ENCODE data around the gene MRPL41. TPM values are rescaled to one million over a fixed set of nuclear protein-coding genes. Genes with fewer than 3 reads are reported as not detected.

Gene MRPL41
- polyA plus RNA-seq, 2 of the 4 experiments (the other 2 are of a cell fraction): 19.7 to 54.4 TPM

- Histone ChIP-seq H3K4me1 (no peaks in the 10 kb centered on the region), H3K4me3 (no peak overlapping the region), H3K9me3 (no peaks in the 10 kb centered on the region), H3K27ac (no peak overlapping the region), H3K4me2 (no peak overlapping the region)
- TF ChIP-seq CHD4 (IDR thresholded peaks at IDR 0.05; ENCODE audit: borderline replicate concordance): no peak
- no peak for TF ChIP-seq CEBPB (IDR thresholded peaks at IDR 0.05)
- no peak for TF ChIP-seq RFX5 (IDR thresholded peaks at IDR 0.05)
- no peak for TF ChIP-seq JUN (IDR thresholded peaks at IDR 0.05)
- TF ChIP-seq, protein P1, sequence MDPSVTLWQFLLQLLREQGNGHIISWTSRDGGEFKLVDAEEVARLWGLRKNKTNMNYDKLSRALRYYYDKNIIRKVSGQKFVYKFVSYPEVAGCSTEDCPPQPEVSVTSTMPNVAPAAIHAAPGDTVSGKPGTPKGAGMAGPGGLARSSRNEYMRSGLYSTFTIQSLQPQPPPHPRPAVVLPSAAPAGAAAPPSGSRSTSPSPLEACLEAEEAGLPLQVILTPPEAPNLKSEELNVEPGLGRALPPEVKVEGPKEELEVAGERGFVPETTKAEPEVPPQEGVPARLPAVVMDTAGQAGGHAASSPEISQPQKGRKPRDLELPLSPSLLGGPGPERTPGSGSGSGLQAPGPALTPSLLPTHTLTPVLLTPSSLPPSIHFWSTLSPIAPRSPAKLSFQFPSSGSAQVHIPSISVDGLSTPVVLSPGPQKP (IDR thresholded peaks at IDR 0.05; ENCODE audit: low read depth, low read length): no peak
- TF ChIP-seq, protein P2, sequence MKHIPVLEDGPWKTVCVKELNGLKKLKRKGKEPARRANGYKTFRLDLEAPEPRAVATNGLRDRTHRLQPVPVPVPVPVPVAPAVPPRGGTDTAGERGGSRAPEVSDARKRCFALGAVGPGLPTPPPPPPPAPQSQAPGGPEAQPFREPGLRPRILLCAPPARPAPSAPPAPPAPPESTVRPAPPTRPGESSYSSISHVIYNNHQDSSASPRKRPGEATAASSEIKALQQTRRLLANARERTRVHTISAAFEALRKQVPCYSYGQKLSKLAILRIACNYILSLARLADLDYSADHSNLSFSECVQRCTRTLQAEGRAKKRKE (CRISPR knock-in tag; IDR thresholded peaks at IDR 0.05; ENCODE audit: low read depth): no peak
- no peak for TF ChIP-seq ZNF302 (CRISPR knock-in tag; IDR thresholded peaks at IDR 0.05)
- TF ChIP-seq RARB (CRISPR knock-in tag; IDR thresholded peaks at IDR 0.05): no peak
- no peak for TF ChIP-seq HEYL (CRISPR knock-in tag; IDR thresholded peaks at IDR 0.05)
- ChIA-PET POLR2A (no interaction called here), CTCF (interaction anchor here (0.9 to 3.7 kb wide), 8 partner anchors 9 to 221 kb away, joined by 3 to 15 read pairs (median 4); partner anchors contain the start of gene NRARP)
- ATAC-seq (0 out of 6 replicates have a peak, but pooled peaks of 1 of the 2 experiments have one; percentile 37), FAIRE-seq (no peak), DNase-seq (ENCODE audit: low read depth in 1 of 2, low spot score in 1 of 2) (no peak)
- WGBS (ENCODE audit: missing lambda C conversion rate): 86% methylated on average over 31 of the region's 36 CpGs
Measured at GRCh38 chr9:137522746-137523455, 28.8 kb upstream of the MRPL41 start.

GRCh38 chr9:137524161-137524980 lies 27.3 kb upstream of the MRPL41 start:
- ATAC-seq (no peak), DNase-seq (ENCODE audit: low read depth in 1 of 2, low spot score in 1 of 2) (no peak), FAIRE-seq (no peak)
- H3K4me3 ChIP-seq: no peak overlapping the region
- no peaks in the 10 kb centered on the region for H3K9me3 ChIP-seq
- TF ChIP-seq RFX5 (IDR thresholded peaks at IDR 0.05): no peak
- TF ChIP-seq HDAC2 (IDR thresholded peaks at IDR 0.05): no peak
- no peak for TF ChIP-seq SREBF2 (IDR thresholded peaks at IDR 0.05)
- no peak for TF ChIP-seq NPAS2 (CRISPR knock-in tag; IDR thresholded peaks at IDR 0.05; ENCODE audit: borderline replicate concordance)
- no peak for TF ChIP-seq MYC (IDR thresholded peaks at IDR 0.05; ENCODE audit: borderline replicate concordance, low read length)
- 87% methylated on average over 33 of the region's 33 CpGs for whole genome bisulfite sequencing (ENCODE audit: missing lambda C conversion rate)
- ChIA-PET POLR2A (no interaction called here), CTCF (interaction anchor here (0.7 to 3.7 kb wide), 15 partner anchors 10 to 237 kb away, joined by 3 to 15 read pairs (median 4); partner anchors contain the start of genes EXD3, NOXA1 and NRARP)
- no peaks in the 10 kb centered on the region for H3K4me1 ChIP-seq
- H3K4me2 ChIP-seq: no peak overlapping the region
- no peak overlapping the region for H3K27ac ChIP-seq

DNA sequence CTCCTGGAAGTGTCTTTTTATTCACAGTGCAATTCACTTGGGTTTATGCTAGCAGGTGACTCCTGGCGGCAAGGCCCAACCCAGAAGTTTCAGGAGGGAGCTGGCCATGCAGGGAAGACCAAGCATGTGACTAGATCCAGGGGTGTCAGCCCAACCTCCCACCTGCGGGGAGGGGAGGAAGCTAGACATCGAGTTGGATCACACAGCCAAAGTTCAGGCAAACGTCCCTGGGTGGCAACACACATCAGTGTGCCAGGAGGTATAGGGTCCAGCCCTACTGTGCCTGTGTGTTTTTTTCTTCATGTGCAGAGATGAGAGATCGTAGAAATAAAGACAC lies 26.7 kb upstream of the MRPL41 start:
- Histone ChIP-seq H3K4me3 (no peak overlapping the region), H3K4me2 (no peak overlapping the region; the same call in 2 of the 3 replicates), H3K9me3 (no peaks in the 10 kb centered on the region), H3K4me1 (no peaks in the 10 kb centered on the region), H3K27ac (no peak overlapping the region)
- TF ChIP-seq EP300 (IDR thresholded peaks at IDR 0.05) (no peak), TP53 (CRISPR knock-in tag; IDR thresholded peaks at IDR 0.05) (no peak)
- POLR2A ChIA-PET: no interaction called here
- ATAC-seq (no peak), FAIRE-seq (no peak), DNase-seq (ENCODE audit: low read depth in 1 of 2, low spot score in 1 of 2) (no peak)
- 77% methylated on average over 5 of the region's 5 CpGs for WGBS (ENCODE audit: missing lambda C conversion rate)
- CTCF ChIA-PET: interaction anchor here (0.7 to 3.3 kb wide), 14 partner anchors 10 to 299 kb away, joined by 3 to 15 read pairs (median 4); partner anchors contain the start of genes EXD3, NOXA1 and NRARP

DNA sequence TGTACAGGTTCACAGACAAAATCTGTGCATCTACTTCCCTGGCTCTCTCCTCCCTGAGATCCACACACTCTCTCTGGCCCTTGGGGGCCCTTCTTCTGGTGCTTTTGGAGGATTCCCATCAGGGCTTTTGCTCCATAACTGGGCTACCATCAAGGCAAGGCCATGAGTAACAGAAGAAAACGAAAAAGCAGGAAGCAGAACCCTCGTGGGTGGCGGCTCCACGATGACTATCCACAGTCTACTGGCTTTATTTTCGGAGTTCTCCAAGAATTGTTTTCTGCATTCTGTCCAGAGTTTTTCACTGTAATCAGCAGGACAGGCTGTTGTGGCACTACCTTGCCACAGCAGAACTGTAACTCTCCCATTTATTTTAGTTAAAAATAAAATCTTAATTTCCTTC lies 21.3 kb upstream of the MRPL41 start:
- POLR2A ChIA-PET: no interaction called here
- FAIRE-seq: no peak
- Histone ChIP-seq H3K4me2 (no peak overlapping the region), H3K9me3 (no peaks in the 10 kb centered on the region), H3K27ac (no peak overlapping the region), H3K4me3 (no peak overlapping the region), H3K4me1 (peaks cover 4% of the 10 kb centered on the region)
- DNase-seq (ENCODE audit: low read depth in 1 of 2, low spot score in 1 of 2): no peak
- CTCF ChIA-PET: interaction anchor here (1.1 kb wide), 1 partner anchor 11 kb away, joined by 3 read pairs; no protein-coding TSS in a partner anchor
- TF ChIP-seq PHF8 (IDR thresholded peaks at IDR 0.05; ENCODE audit: borderline replicate concordance, low read depth): no peak
- TF ChIP-seq, protein P3, sequence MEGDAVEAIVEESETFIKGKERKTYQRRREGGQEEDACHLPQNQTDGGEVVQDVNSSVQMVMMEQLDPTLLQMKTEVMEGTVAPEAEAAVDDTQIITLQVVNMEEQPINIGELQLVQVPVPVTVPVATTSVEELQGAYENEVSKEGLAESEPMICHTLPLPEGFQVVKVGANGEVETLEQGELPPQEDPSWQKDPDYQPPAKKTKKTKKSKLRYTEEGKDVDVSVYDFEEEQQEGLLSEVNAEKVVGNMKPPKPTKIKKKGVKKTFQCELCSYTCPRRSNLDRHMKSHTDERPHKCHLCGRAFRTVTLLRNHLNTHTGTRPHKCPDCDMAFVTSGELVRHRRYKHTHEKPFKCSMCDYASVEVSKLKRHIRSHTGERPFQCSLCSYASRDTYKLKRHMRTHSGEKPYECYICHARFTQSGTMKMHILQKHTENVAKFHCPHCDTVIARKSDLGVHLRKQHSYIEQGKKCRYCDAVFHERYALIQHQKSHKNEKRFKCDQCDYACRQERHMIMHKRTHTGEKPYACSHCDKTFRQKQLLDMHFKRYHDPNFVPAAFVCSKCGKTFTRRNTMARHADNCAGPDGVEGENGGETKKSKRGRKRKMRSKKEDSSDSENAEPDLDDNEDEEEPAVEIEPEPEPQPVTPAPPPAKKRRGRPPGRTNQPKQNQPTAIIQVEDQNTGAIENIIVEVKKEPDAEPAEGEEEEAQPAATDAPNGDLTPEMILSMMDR (IDR thresholded peaks at IDR 0.05): no peak
- no peak for TF ChIP-seq ZC3H11A (IDR thresholded peaks at IDR 0.05)
- no peak for TF ChIP-seq HEYL (CRISPR knock-in tag; IDR thresholded peaks at IDR 0.05)
- TF ChIP-seq, protein P4, sequence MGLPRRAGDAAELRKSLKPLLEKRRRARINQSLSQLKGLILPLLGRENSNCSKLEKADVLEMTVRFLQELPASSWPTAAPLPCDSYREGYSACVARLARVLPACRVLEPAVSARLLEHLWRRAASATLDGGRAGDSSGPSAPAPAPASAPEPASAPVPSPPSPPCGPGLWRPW (IDR thresholded peaks at IDR 0.05): no peak
- TF ChIP-seq GATA3 (IDR thresholded peaks at IDR 0.05; ENCODE audit: borderline replicate concordance): no peak
- TF ChIP-seq HOXA7 (CRISPR knock-in tag; IDR thresholded peaks at IDR 0.05): no peak
- WGBS (ENCODE audit: missing lambda C conversion rate): 64% methylated on average over 5 of the region's 5 CpGs
- no peak for ATAC-seq
